GM12801 (cell line): Measurements from ENCODE around the gene ASGR2.

Source experiments
- TF ChIP-seq, protein P1 (sequence below): IDR thresholded peaks from one replicate; pipeline ENCODE4 v1.5.1; 2011; ENCODE audit warnings: control low read depth; ENCODE audit not compliant: insufficient read length; ENCODE audit errors: extremely low read depth

Gene ASGR2

DNA sequence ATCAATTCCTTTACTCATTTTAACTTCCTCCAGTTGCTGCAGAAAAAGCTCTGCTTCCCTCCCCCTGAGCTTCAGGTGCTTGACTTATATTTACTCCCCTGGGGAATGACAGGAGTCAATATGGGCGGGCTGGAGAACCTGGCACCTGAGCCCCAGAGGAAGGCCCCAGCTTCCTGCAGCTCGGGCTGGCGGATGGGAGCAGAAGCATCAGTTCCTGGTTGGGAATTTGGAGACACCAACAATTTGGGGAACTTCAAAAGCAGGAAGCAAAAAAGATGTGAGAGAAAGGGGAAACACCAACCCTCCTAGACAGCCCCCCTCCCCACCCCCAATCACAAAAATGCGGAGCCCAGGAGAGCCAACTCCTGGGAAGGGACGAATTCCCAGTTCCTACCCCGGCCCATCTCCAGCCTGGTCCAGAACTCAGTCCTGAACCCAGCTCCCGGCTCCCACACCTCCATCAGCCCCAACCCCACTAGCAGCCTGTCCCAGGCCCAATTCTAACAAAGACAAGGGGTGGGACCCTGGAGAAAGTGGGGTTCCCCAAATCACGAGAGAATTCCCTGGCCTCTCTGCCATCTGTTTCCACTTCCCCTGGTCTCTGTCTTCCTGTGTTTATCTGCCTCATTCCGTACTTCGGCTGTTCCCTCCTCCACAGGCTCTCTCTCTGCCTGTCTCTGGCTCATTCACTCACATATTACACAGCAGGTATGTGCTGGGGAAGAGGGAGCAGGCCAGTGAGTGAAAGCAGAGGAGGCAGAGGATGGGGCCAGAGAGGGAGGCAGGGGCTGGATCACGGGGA lies 16.2 kb upstream of the ASGR2 start:
- TF ChIP-seq, protein P1, sequence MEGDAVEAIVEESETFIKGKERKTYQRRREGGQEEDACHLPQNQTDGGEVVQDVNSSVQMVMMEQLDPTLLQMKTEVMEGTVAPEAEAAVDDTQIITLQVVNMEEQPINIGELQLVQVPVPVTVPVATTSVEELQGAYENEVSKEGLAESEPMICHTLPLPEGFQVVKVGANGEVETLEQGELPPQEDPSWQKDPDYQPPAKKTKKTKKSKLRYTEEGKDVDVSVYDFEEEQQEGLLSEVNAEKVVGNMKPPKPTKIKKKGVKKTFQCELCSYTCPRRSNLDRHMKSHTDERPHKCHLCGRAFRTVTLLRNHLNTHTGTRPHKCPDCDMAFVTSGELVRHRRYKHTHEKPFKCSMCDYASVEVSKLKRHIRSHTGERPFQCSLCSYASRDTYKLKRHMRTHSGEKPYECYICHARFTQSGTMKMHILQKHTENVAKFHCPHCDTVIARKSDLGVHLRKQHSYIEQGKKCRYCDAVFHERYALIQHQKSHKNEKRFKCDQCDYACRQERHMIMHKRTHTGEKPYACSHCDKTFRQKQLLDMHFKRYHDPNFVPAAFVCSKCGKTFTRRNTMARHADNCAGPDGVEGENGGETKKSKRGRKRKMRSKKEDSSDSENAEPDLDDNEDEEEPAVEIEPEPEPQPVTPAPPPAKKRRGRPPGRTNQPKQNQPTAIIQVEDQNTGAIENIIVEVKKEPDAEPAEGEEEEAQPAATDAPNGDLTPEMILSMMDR: no peak

DNA sequence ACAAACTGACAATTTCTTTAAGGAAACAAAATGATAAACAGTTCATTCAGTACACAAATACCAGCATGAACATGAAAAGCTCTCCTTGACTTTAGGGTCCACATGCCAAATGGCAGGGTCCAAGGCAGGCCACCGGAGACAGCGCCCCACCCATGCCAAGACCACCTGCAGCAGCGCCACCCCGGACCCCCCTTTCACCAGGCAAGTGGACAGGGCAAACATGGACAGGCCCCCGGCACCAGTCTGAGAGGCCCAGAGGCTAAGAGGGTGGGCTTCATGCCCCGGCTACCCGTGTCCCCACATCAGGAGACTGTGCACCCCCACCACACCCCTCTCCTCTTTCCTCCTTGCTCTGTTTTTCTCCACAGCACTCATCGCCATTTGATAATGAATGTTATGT lies 14.7 kb upstream of the ASGR2 start:
- TF ChIP-seq, protein P1: no peak

DNA sequence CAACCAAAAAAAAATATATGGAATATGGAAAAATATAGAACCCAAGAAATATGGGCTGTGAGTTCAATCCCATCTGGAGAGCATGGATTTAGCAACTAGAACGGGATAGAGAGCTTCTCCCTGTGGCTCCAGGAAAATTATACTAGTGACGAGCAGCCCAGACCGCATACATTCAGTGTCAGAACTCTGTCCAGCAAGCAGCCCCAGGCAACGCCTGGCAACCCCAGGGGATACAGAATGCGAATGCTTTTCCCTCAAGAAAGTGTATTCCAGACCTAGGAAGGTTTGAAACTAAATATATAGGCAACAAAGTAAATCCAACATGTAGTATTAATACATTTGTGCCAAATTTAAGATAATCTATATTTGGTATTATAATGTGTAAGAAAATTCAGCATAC lies 13.5 kb upstream of the ASGR2 start:
- TF ChIP-seq, protein P1: no peak

DNA sequence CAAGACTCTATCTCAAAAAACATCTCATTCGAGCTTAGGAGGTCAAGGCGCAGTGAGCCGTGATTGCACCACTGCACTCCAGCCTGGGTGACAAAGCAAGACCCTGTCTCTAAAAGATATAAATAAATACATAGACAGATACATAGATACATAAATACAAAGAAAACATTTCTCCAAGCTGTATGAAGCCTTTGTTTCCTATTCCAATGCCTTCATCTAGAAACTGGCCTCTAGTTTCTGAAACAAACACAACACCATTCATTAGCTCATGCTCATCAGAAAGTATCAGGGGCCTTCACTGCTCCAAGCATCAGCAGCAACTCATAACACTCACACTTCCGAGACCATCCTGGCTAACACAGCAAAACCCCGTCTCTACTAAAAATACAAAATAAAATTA lies 10.3 kb upstream of the ASGR2 start:
- TF ChIP-seq, protein P1: no peak

DNA sequence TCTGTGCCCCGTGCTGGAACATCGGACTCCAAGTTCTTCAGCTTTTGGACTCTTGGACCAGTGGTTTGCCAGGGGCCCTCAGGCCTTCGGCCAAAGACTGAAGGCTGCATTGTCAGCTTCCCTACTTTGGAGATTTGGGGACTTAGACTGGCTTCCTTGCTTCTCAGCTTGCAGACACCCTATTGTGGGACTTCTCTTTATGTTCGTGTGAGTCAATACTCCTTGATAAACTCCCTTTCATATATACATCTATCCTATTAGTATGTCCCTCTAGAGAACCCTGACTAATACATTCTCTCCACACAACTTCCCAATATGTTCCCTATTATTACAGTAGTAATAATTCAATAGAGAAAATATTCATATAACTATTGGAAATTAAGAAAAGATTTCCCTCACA lies 9.2 kb upstream of the ASGR2 start:
- TF ChIP-seq, protein P1: no peak

DNA sequence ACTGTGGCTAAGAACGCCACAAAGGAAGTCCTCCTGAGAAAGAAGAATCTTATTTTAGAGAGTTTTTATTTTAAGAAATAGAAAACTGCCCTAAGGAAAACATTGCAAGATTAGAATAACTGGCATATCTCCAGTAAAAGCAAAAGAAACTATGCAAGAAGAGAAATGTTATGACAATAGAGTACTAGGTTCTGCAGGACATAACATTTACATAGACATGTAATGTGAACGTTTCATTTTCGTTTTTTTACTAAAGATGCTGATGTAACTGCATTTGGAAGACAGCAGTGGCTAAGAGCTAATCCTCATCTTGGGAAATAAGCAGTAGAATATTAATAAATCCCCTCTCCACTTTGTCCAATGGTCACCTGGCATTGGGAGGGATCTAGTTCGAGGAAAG lies 7.8 kb upstream of the ASGR2 start:
- TF ChIP-seq, protein P1: no peak

DNA sequence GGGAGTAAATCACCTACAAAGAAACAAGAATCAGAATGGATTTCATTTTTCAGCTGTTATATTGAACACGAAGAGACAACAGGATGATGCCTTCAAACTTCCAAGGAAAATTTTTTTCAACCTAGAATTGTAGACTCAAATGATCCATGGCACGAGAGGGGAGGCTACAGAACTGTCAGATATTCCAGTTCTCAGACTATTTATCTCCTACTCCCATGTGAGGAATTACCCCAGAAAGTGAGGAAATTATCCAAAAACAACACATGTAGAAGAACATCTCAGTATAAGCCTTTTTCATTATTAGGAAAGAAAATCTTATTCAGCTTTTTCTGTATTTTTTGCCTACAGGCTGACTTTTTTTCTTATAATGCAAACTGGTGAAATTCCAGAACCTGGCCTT lies 5.5 kb upstream of the ASGR2 start:
- TF ChIP-seq, protein P1: no peak
